Lower lobe of right lung (tissue), 2 donors: ENCODE measurements around the gene TANGO6. TPM values are rescaled to one million over a fixed set of nuclear protein-coding genes. Genes with fewer than 3 reads are reported as not detected.

Experiments
- ATAC-seq, 2 donors: fragments of 200-7000 bp; cut with Tn5 transposase; one replicate each; pipeline ENCODE4 v1.9.1; 2020 to 2022; ENCODE audit warnings: mild to moderate bottlenecking in 2 of 2, moderate library complexity in 2 of 2
- DNase-seq: peaks from one replicate; pipeline ENCODE4 v3.0.0-alpha.2; 2020
- H3K27ac ChIP-seq: fragments of 200-600 bp; one replicate; pipeline ENCODE4 v1.8.0; 2022
- H3K27me3 ChIP-seq: fragments of 200-600 bp; one replicate; pipeline ENCODE4 v1.8.0; 2022; ENCODE audit warnings: low read depth
- H3K36me3 ChIP-seq: fragments of 200-600 bp; one replicate; pipeline ENCODE4 v1.8.0; 2022; ENCODE audit warnings: mild to moderate bottlenecking
- H3K4me1 ChIP-seq: fragments of 200-600 bp; one replicate; pipeline ENCODE4 v1.8.0; 2022
- H3K4me3 ChIP-seq: fragments of 200-600 bp; one replicate; pipeline ENCODE4 v1.8.0; 2022; ENCODE audit warnings: mild to moderate bottlenecking
- H3K9me3 ChIP-seq: fragments of 200-600 bp; one replicate; pipeline ENCODE4 v1.8.0; 2022
- intact Hi-C: fragments of 100-400 bp; cut with DNase I; formaldehyde crosslinking; loops from one replicate; pipeline ENCODE4 v1.11.0; 2022
- total RNA-seq: library from RNA; stranded (reverse); fragmentation: NEBNext Ultra II Directional; extraction: Animal tissue kit (Norgen Biotek cat#: 25700); gene quantifications from one replicate; pipeline ENCODE4 v1.2.1, GENCODE V29; 2021
- TF ChIP-seq, protein P1 (sequence below): fragments of 200-600 bp; IDR thresholded peaks from one replicate; pipeline ENCODE4 v1.8.0; 2022; ENCODE audit warnings: antibody characterized with exemption, mild to moderate bottlenecking
- donor health status: DM: no; HTN: yes; CAD: no; lungs with severe emphysema.

TANGO6 gene
- total RNA-seq, 1 donor from 2014 or later: 20.4 TPM

DNA sequence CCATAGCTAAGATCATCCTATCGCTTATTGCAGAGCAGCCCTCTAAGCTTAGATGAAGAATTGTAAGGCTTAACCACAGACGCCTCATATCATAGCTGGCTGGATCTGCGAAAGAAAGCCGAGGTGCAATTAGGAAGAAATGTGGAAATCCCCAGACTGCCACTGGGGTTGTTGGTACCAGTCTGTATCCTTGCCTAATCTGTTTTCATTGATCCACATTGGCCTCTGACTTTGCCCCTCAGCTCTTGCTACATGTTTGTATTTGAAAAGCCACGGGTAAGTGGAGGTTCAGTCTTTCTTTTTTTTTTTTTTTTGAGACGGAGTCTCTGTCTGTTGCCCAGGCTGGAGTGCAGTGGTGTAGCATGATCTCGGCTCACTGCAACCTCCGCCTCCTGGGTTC, 48.9 kb downstream of the TANGO6 start:
- H3K4me1 ChIP-seq: peaks cover 13% of the 10 kb centered on the region
- no peak overlapping the region for H3K27ac ChIP-seq
- H3K9me3 ChIP-seq: no peaks in the 10 kb centered on the region
- intact Hi-C loops: no loop called here
- DNase-seq (no peak), ATAC-seq (no peak)
- no peak overlapping the region for H3K4me3 ChIP-seq
- H3K36me3 ChIP-seq: no peaks in the 10 kb centered on the region
- H3K27me3 ChIP-seq: no peaks in the 10 kb centered on the region
- TF ChIP-seq, protein P1, sequence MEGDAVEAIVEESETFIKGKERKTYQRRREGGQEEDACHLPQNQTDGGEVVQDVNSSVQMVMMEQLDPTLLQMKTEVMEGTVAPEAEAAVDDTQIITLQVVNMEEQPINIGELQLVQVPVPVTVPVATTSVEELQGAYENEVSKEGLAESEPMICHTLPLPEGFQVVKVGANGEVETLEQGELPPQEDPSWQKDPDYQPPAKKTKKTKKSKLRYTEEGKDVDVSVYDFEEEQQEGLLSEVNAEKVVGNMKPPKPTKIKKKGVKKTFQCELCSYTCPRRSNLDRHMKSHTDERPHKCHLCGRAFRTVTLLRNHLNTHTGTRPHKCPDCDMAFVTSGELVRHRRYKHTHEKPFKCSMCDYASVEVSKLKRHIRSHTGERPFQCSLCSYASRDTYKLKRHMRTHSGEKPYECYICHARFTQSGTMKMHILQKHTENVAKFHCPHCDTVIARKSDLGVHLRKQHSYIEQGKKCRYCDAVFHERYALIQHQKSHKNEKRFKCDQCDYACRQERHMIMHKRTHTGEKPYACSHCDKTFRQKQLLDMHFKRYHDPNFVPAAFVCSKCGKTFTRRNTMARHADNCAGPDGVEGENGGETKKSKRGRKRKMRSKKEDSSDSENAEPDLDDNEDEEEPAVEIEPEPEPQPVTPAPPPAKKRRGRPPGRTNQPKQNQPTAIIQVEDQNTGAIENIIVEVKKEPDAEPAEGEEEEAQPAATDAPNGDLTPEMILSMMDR: no peak

DNA sequence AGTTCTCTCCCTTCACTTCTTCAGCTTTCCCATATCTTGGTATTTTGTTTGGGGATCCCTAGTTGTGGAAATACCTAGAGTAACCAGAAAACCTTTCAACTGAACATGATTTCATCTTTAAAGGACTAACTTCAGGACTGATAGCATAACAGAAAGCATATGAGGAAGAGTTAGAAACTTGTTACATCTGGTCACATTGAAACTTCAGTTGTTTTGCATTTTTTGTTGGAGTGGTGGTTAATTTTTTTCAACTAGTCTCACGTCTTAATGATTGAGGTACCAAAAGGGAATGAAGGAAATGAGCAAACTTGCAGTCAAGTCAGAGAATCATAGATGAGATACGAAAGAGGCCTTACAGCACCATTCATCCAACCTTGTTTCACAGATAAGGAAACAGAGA, 49.6 kb downstream of the TANGO6 start:
- H3K9me3 ChIP-seq: no peaks in the 10 kb centered on the region
- no peak for ATAC-seq

DNA sequence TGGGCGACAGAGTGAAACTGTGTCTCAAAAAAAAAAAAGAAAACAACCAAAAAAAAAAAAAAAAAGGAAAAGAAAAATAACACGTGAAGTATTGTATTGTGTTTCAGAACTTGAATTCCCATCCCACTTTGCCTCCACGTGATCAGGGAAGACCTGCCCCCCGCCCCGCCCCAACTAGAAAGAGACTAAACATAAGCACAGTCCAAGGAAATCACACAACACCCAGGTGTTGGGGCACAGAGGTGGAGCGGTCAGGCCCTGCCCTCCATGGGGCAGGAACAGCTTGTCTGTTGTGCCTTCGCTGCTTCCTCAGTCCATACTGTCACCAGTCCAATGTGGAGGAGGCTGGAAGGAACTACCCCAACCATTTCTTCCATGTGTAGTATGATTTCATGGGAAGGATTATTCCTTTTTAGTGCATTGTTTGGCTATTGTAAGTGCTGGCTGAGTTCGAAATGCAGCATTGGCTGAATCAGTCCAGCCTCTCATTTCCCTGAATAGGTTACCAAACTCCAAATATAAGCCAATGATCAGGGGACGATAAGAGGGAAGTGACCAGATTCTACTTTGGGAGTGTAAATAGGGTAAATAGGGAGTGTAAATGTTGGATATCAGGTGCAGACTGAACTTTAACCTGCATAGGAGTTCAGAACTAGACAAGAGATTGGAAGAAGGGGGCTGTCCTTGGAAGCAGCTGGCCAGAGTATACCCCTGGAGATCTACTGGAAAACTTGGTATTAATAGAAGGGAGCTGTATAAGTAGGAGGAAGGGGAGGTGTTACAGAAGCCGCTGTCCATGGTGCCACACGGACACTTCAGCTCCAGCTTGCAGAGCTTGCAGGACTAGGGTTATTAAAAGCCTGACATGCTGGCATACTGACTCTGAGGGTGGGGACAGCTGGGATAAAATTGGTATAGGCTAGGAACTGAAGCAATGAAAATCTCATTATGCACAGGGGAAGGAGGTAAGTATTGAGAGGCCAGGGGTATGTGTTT, 50.7 kb downstream of the TANGO6 start:
- Histone ChIP-seq H3K36me3 (no peaks in the 10 kb centered on the region), H3K9me3 (no peaks in the 10 kb centered on the region), H3K4me1 (peaks cover 13% of the 10 kb centered on the region), H3K27ac (no peak overlapping the region), H3K27me3 (no peaks in the 10 kb centered on the region), H3K4me3 (no peak overlapping the region)
- TF ChIP-seq, protein P1: no peak
- DNase-seq: no peak
- intact Hi-C loops: no loop called here
- ATAC-seq: no peak

More for the DNA sequence above, 49.6 kb downstream of the TANGO6 start:
- DNase-seq: no peak
- TF ChIP-seq, protein P1: no peak
- intact Hi-C loops: no loop called here
- no peaks in the 10 kb centered on the region for H3K27me3 ChIP-seq
- peaks cover 13% of the 10 kb centered on the region for H3K4me1 ChIP-seq
- no peaks in the 10 kb centered on the region for H3K36me3 ChIP-seq
- no peak overlapping the region for H3K4me3 ChIP-seq
- H3K27ac ChIP-seq: no peak overlapping the region

DNA sequence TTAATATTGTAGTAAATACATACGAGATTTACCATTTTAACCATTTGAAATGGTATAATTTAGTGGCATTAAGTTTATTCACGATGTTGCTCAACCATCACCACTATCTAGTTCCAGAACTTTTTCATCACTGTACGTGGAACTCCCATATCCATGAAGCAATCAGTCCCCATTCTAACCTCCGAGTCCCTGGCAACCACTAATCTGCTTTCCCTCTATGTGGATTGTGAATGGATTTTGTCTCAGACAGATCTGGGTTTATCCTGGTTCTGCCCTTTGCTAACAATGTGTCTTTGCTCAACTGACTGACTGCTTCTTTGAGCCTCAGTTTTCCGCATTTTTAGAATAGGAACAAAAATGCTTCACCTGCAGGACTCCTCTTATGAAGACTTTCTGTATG, 51.4 kb downstream of the TANGO6 start:
- no peaks in the 10 kb centered on the region for H3K27me3 ChIP-seq
- H3K36me3 ChIP-seq: no peaks in the 10 kb centered on the region
- H3K27ac ChIP-seq: no peak overlapping the region
- peaks cover 7% of the 10 kb centered on the region for H3K4me1 ChIP-seq
- DNase-seq: no peak
- TF ChIP-seq, protein P1: no peak
- H3K4me3 ChIP-seq: no peak overlapping the region
- ATAC-seq: no peak
- intact Hi-C loops: no loop called here
- no peaks in the 10 kb centered on the region for H3K9me3 ChIP-seq

DNA sequence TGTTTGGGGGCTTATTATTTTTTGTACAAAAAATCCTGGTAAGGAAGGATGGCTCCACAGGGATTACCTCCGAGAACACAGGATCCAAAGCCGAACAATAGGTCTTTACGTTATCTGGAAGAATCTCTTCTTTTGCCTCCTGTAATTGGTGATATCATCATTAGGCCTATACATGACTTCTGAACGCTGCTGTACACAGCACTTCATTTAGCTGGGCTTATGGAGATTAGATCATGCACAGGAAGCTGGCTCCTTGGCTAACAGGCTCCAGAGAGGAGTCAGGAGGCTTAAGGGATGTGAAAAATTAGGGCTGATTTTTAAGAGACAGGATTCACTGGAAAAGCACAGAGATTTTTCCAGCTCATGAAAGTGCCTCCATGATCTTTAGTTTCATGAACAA, 54.7 kb downstream of the TANGO6 start:
- no peak for DNase-seq
- no peaks in the 10 kb centered on the region for H3K9me3 ChIP-seq
- peaks cover 9% of the 10 kb centered on the region for H3K36me3 ChIP-seq
- no peak overlapping the region for H3K4me3 ChIP-seq
- H3K4me1 ChIP-seq: peaks cover 4% of the 10 kb centered on the region
- no peak overlapping the region for H3K27ac ChIP-seq
- ATAC-seq: no peak
- no peaks in the 10 kb centered on the region for H3K27me3 ChIP-seq
- TF ChIP-seq, protein P1: no peak
- intact Hi-C loops: no loop called here
